Measurements from ENCODE around the gene TNFSF13B.

TNFSF13B gene

GRCh38 chr13:108345016-108345415, 75.5 kb downstream of the TNFSF13B start:
- no peak for DNase-seq (ENCODE audit: low read depth in 2 of 3, low spot score in 1 of 3)

- DNase-seq (ENCODE audit: low read depth in 2 of 3, low spot score in 1 of 3): no peak
Measured at GRCh38 chr13:108346376-108346775, 76.9 kb downstream of the TNFSF13B start.

GRCh38 chr13:108349269-108349668, 79.8 kb downstream of the TNFSF13B start:
- no peak for DNase-seq (ENCODE audit: low read depth in 2 of 3, low spot score in 1 of 3)

- DNase-seq (ENCODE audit: low read depth in 2 of 3, low spot score in 1 of 3): no peak
Measured at GRCh38 chr13:108350579-108350978, 81.1 kb downstream of the TNFSF13B start.

DNA sequence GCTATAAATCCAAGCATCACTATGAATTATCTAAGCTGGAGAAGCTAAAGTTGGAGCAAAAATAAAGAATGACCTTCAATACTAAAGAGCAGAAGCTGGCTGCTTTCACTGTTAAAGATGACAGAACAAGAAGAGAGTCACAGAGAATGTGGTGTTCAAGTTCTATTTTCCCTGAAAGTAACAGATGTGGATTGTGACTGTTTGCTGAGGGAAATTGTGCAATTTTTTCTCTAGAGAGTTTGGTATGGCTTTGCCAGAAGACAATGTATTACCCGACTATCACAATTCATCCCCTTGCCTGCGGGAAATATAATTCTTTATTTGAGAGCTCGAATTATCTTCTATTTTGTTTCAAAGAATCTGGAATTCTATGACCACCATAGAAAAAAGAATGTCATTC, 83.1 kb downstream of the TNFSF13B start:
- no peak for DNase-seq (ENCODE audit: low read depth in 2 of 3, low spot score in 1 of 3)

DNA sequence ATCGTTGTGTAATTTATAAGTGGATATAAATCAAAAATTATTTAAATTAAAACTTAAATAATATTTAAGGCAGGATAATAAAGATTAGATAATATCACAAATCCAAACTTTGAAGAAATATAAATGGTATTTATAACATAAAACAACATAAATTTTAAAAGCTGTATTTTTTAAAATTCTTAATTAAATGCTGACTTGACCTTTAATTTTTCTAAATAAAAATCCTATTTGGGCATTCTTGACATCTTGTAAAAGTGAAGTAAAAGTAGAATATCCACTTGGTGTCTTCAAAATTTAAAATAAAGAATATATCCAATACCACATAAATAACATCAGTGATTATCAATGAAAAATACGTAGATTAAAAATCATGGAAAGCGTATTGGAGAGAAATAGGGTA, 87.7 kb downstream of the TNFSF13B start:
- DNase-seq (ENCODE audit: low read depth in 2 of 3, low spot score in 1 of 3): no peak
